Activated CD8-positive, alpha-beta memory T cell treated with anti-CD3 and anti-CD28 coated beads for 36 hours (primary cell): ENCODE data around the gene LYL1. TPM values are rescaled to one million over a fixed set of nuclear protein-coding genes. Genes with fewer than 3 reads are reported as not detected.

ENCODE experiments used
- CTCF ChIA-PET: fragments of 350-600 bp; sonication (Branson Sonifier 250); formaldehyde crosslinking; loops from one replicate; lab custom pipeline; 2021; ENCODE audit warnings: antibody characterized with exemption; lab: Charles Lee
- POLR2A ChIA-PET: fragments of 350-600 bp; sonication (Branson Sonifier 250); formaldehyde crosslinking; loops from one replicate; lab custom pipeline; 2021; ENCODE audit warnings: antibody characterized with exemption; lab: Charles Lee
- total RNA-seq, 2 experiments: library from RNA; stranded (reverse); gene quantifications; one replicate each; pipeline ENCODE4 v1.2.3, GENCODE V29; 2021

The LYL1 gene
- total RNA-seq, 2 experiments from 2014 or later = 1.8 to 2.8 TPM

DNA sequence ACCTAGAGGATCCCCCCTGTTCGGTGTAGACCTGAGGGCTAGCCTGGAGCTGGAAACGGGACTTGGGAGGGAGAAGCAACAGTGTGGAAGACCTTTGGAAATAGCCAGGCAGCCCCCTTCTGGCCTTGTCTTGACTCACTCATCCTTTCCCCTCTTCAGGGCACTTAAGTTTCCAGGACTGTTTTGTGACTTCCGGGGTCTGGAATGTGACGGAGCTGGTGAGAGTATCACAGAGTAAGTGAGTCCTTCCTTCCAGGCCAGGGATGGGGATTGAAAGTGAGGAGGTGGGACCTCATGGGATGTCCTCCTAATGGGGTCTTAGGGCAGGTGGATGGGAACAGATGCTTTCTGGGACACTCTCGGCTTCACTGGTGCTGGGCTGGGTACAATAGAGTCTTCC lies 29.4 kb downstream of the LYL1 start:
- CTCF ChIA-PET = interaction anchor here (1.1 to 2.5 kb wide), 4 partner anchors 12 to 96 kb away, joined by 3 to 10 read pairs (median 5); no protein-coding TSS in a partner anchor
- POLR2A ChIA-PET = no interaction called here

DNA sequence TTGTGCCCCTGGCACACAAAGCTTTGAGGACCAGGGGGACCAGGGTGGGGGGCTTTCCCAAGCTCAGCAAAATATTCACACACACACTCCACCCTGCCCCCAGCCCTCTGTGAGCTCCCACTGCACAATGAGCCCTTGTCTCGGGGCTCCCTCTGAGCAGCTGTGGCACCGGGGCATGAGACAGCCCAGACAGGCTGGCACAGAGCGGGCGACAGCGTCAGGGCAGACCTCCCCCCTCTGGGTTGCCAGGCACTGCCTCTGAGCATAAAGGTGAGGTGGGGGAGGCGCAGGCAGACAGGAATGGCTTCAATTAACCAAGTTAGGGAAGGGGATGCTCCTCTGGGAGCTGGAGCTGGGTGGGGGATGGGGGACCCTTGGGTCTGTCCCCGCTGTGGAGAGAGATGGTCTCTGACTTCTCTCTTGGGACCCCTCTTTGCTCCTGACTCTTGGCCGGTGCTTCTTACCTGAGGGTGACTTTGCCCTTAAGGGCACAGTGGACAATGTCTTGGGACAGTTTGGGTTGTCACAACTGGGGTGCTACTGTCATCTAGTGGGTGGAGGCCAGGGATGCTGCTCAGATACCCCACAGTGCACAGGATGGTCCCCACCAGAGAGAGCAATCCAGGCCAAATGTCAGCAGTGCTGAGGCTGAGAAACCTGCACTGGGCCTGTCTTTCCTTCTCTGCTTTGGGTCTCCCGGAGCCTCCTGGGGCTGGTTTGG lies 30.3 kb downstream of the LYL1 start:
- CTCF ChIA-PET = interaction anchor here (1.1 to 2.5 kb wide), 2 partner anchors 11 to 21 kb away, joined by 3 to 10 read pairs; no protein-coding TSS in a partner anchor
- POLR2A ChIA-PET = no interaction called here

DNA sequence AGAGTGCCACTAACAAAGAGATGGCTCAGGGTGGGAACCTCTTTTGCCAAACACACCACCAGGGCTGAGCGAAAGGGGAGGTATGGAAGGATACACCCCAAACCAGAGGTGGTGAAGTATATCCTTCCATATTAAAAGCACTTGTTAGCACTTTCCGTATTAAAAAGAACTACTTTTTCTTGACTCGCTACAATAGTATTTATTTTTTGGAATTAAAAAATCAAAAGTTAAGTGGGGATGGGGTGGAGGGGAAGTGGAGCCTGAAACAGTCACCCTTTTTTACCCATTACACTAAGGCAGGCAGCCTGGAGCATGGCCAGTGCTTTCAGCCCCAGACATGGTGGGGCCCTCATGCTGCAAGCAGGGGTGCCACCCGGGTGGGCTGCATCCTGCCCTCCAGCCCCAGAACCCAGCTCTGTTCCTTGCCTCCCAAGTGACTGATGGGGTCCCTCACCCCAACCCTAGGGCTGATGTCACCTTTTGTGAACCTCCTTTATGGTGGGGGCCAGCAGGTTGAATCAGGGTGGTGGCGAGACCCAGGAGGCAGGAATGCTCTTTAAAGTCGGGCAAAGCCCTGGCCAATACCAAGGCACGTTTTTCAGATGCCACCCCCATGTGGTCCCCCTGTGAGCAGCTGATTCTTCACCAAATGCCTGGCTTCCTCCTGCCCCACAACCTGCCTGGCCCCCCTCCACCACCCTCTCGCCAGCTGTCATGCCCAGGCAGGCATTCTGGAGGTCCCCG lies 31.0 kb downstream of the LYL1 start:
- POLR2A ChIA-PET = no interaction called here
- CTCF ChIA-PET = no interaction called here

DNA sequence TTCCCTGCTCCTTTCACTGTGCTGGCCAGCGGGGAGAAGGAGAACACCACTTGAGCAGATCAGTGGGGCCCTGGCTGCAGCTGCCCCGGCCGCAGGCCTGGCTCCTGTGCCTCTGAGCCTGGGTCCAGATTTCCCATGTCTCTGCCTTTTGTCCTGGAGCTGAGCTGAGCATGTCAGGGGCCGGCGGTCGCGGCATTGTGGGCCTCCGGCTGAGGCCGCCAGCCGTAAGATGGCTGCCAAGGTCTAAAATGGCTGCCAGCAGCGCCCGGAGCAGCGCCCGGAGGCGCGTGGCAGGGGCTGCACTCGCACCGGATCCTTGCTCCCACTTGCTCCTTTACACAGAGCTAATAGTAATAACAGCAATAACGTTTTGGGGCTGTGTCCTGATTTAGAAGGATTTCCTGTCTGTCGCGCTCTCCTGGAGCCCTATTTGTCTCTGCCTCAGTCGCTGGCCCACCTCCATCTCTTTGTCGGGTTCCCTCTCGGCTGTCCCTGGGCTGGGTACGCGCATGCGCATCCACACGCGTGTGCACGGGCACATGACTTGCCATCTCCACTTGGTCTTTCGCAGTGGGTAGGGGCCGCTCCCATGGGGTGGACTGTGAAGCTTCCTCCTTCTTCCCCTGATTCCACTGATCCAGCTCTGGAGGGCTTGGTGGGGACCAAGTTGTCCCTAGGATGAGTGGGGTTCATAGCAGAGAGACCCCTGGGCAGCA lies 32.1 kb downstream of the LYL1 start:
- ChIA-PET POLR2A (interaction anchor here (0.6 kb wide), 1 partner anchor 271 kb away, joined by 9 read pairs; no protein-coding TSS in a partner anchor), CTCF (interaction anchor here (1.4 to 1.7 kb wide), 2 partner anchors 10 to 23 kb away, joined by 3 to 5 read pairs; no protein-coding TSS in a partner anchor)

DNA sequence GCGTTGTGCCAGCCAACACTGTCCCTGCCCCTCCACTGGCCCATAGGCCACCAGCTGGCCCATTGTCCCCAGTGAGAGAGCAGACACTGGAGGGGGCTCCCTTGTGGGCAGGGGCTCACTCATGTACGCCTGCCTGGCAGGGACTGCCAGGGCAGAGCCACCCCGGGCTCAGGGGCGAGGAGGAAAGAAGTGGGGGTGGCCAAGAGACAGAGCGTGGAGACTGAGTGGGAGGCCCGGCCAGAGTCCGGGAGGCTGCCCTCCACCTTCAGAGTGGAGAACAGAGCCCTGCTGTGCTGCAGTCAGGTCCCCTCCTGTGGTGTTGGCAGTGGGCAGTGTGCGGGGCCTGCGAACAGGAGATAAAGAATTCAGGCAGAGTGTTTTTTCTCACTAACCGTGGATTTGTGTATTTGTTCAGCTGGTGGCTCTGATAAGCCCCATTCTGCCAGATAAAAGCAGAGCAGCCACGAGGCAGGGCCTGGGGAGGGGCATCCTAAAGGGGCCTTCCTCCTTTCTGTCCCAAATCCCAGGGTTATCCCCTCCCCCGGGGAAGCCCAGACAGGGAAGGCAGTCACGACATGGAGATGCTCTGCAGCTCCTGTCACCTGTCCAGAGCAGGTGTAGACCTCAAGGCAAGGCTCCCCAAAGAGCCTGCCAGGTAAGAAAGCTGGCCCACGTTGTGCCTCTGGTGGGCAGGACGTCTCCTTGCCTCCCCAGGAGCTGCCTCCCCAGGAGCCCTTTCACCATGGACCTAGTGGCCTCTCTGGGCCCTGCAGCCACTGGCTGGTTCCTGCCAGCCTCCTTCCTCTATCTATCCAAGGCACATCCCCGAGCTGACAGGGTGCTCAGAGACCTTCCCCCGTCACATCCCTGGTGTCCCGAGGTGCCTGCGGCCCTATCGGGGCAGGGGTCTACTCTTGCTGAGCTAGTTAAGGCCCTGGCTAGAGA lies 33.0 kb downstream of the LYL1 start:
- CTCF ChIA-PET = interaction anchor here (1.4 to 1.7 kb wide), 2 partner anchors 9 to 24 kb away, joined by 3 to 5 read pairs; no protein-coding TSS in a partner anchor
- POLR2A ChIA-PET = no interaction called here

DNA sequence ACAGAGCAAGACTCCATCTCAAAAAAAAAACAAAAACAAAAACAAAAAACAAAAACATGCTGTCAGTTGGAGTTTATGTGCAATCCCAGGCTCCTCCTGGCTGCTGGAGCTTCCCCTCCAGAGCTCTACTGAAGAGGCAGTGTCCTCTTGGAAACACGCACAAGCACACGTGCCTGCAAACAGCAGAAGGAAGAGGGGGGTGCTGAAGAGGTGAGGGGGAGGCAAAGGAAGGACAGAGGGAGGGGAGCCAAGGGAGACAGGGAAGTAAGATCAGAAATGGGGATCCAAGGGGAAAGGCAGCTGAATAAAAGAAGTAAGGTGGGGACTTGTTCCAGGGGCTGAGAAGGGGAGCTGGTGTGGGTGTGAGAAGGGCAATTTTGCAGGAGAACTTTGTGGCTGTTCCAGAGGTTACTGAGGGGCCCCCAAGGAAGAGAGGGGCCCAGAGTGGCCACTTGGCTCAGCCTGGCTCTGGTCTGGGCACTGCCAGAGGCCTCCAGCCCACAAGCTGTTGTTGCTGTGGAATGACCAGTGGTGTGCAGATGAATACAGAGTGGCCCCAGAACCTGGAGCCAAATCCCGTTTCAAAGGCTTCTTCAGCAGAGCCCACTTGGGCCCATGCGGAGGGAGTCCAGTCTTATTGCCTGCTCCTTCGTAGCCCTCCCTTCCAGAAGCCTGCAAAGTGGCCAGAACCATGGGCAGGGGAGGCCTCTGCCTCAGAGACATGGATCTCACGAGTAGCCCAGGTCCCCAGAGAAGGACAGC lies 34.4 kb downstream of the LYL1 start:
- ChIA-PET CTCF (interaction anchor here (1.0 to 1.2 kb wide), 2 partner anchors 84 to 102 kb away, joined by 3 read pairs; no protein-coding TSS in a partner anchor), POLR2A (no interaction called here)

DNA sequence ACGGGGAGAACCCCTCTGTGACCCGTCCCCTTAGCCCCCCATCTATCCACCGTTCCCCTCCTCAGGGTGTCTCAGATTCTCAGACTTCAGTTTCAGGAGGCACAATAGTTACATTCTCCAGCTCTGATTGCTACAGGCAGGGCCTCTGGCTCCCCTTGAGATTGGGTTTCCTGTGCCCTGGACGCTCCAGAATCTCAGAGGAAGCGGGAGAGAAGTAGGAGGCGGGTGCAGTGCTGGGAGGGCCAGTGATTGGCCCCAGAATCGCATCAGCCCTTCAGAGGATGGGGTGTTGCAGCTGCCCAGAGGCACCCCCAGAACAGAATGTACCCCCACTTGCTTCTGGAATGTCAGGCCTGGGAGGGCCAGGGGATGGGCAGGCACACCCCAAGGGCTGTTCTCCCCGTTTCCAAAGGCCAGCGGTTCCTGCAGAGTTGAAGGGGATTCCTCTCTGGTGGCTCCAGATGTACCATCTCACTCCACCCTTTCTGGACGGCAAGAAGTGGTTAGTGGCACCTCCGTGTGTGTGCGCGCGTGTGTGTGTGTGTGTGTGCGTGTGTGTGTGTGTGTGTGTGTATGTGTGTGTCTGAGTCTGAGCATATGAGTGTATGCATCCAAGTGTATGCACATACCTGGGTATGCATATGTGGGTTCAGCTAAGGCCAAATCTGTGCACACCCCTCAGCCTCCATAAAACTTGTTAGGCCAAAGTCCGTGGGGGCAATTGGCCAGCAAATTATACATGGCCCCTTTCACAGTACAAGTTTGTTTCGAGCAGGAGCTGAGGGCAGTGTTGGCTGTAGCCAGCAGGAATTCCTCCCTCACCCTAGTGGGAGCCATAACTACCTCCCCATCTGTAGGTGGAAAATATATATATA lies 35.5 kb downstream of the LYL1 start:
- ChIA-PET POLR2A (no interaction called here), CTCF (interaction anchor here (1.0 to 1.2 kb wide), 2 partner anchors 83 to 101 kb away, joined by 3 read pairs; no protein-coding TSS in a partner anchor)

DNA sequence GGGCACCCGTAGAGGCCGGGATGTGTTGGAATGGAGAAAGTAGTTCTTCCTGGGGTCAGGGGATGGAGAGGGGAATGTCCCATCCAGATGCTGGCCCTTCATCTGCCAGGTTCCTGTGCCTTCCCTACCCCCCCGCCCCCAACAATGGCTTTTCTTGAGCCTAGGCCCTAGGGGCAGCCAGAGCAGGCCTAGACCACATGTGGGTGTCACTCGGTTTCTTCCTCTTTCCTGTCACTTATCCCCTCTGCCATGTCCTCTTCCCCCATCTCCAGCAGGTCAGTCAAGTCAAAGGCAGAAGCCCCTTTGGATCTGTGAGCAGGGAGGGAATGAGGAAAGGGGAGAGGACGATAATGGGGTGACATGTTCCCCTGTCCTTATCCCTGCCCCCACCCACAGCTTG lies 36.4 kb downstream of the LYL1 start:
- POLR2A ChIA-PET = no interaction called here
- CTCF ChIA-PET = no interaction called here

DNA sequence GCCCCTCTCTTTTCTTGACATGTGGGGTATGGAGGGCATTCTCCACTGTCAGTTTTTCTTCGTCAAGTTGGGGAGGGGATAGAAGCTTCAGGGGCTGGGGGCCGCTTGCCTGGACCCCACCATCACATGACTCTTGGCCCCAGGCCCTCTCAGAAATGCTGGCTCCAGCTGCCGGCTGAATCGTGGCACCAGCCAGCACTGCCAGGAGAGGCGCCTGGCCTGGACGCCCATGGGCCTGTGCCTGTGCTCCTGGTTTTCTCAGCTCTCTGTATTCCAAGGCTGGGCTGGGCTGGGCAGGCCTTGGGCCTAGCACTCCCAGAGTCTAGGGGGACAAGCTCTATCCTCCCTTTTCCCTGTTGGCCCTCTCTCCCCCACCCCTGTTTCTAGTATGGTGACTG lies 38.6 kb downstream of the LYL1 start:
- CTCF ChIA-PET = interaction anchor here (1.2 to 2.1 kb wide), 5 partner anchors 19 to 99 kb away, joined by 3 to 6 read pairs (median 4); no protein-coding TSS in a partner anchor
- POLR2A ChIA-PET = no interaction called here

DNA sequence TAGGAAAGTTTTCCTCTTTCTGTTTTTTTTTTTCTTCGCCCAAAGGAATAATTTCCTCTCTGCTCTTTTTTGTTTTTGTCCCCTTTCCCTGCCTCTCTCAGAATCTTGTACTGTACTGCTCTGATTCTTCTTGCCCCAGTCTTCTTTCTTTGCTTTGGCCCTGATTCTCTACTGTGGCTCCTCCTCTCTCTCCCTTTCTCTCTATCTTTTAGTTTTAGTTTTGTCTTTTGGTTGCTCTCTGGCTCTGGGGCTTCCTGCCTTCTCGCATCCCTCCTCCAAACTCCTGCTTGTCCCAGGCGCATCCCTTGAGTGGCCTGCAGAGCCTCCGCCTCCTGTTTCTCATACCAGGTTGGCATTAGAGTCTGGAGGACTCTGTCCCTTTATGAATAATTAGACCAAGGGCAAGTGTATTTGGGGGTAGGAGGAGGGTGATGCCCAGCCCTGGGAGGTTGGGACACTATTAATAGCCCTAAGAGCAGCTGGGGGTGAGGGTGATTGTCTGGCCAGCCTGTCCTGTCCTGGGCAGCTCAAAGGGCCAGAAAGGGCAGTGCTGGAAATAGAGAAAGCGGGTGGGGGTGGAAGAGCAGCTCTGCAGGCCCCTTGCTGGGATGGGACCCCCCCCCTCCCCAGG lies 39.1 kb downstream of the LYL1 start:
- POLR2A ChIA-PET = no interaction called here

DNA sequence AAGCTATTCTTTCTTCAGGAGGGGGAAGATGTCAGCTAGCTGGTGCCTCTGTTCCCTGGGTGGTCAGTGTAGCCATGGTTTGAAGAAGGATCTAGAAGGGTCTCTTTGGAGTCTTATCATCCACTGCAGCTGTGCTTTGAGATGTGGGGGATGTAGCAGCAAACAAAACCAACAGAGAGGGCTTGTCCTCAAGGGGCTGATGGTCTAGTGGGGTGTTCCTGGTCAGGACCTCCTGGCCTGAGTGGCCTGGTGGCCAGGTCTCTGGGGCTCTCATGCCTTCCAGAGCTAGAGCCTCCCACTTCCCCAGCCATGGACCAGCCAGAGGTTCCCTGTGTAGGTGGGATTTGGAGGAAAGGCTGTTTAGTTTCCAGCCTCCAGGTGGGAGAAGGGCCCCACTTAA lies 40.3 kb downstream of the LYL1 start:
- ChIA-PET CTCF (interaction anchor here (0.5 to 6.3 kb wide), 10 partner anchors 22 to 177 kb away, joined by 3 to 110 read pairs (median 6); no protein-coding TSS in a partner anchor), POLR2A (no interaction called here)

More for the DNA sequence above, 39.1 kb downstream of the LYL1 start:
- CTCF ChIA-PET = interaction anchor here (1.3 to 2.1 kb wide), 4 partner anchors 29 to 98 kb away, joined by 3 to 6 read pairs (median 4); no protein-coding TSS in a partner anchor

DNA sequence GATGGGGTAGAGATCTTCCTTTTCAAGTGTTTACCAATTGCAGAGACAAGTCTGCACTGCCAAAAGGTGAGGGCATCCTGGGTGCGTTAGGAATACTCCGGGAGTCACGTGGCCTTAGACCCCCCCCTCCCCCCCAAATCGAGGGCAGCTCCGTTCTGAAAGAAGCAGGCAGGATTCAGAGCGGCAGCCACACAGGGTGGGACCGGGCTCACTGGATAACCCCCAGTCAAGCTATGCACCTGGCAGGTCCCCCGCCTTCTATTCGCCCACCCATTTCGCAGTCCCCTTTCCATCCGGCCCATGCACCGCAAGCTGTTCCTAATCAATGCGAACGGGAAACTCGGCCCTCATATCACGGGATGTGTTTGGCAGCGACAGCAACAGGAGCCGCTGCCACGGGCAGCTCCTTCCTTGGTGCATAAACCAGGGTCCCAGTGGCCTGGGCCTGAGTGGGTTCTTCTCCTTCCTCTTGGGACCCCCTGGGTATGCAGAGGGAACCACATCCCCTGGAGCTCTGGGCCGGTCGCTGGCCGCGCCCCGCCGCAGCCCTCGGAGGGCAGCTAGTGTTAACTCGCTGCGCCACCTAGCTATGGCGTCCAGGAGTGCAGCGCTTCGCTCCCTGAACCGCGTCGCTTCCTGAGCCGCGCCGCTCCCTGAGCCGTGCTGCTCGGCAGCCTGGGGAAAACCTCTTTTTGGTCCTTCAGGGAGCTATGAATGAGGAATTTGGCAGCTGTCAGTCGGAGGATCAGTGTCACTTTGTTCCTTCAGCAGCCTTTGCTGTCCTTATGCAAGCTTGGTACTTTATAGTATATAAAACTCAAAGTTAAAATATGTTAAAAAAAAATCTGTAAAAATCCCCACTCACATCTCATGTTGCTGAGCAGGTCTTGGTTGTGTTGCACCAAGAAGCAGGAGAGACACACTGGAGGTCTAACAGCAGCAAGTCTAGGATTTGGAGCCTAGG lies 41.4 kb downstream of the LYL1 start:
- POLR2A ChIA-PET = interaction anchor here (0.6 to 1.5 kb wide), 3 partner anchors 33 to 83 kb away, joined by 3 to 7 read pairs (median 4); no protein-coding TSS in a partner anchor
- CTCF ChIA-PET = interaction anchor here (0.5 to 6.3 kb wide), 35 partner anchors 8 to 1646 kb away, joined by 3 to 110 read pairs (median 4); no protein-coding TSS in a partner anchor

DNA sequence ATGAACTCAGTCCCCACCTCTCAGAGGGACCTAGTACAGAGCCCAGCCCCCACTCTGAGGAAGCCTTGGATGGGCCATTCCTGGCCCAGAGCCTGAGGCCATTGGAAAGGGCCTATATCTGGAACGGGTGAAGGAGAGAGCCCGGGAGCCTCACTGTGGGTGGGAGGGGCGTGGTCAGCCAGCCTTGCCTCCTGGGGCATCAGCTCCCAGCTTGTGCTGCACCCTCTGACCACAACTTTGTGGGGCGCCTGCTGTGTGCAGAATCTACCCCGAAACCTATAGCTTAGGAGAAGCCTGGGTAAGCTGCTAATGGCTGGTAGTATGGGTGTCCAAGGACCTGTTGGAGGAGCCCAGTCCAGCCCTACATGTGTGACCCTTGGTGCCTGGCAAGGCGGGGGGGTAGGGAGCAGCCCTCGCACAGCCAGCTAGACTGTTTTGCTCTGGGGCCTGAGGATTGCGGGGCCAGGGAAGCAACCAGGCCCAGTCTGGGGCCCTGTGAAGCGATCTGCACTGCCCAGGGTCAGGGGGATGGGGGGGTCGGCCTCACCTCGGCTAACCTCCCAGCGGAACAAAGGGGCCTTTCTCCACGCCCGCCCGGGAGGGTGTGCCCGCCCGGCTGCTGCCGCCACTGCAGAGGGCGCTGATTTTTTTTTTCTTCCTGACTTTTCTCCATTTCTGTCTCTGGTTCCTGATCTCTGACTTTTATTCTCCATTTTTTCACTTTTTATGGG lies 42.3 kb downstream of the LYL1 start:
- CTCF ChIA-PET = interaction anchor here (0.8 to 6.3 kb wide), 21 partner anchors 9 to 175 kb away, joined by 3 to 110 read pairs (median 6); no protein-coding TSS in a partner anchor
- POLR2A ChIA-PET = interaction anchor here (1.5 kb wide), 1 partner anchor 33 kb away, joined by 4 read pairs; no protein-coding TSS in a partner anchor
